GM18909 (cell line): Measurements from ENCODE around the gene ARFGAP3.

Experiments used
- ATAC-seq: cut with Tn5 transposase; IDR thresholded peaks from one replicate; pipeline ENCODE4 v1.9.1; 2021; ENCODE audit warnings: mild to moderate bottlenecking; ENCODE audit not compliant: unreplicated experiment, poor library complexity

The ARFGAP3 gene

GRCh38 chr22:42865536-42865935 lies 8.5 kb upstream of the ARFGAP3 start:
- no peak for ATAC-seq

- no peak for ATAC-seq
These were observed 6.4 kb upstream of the ARFGAP3 start for GRCh38 chr22:42863349-42863961.

GRCh38 chr22:42862045-42862734 lies 5.1 kb upstream of the ARFGAP3 start:
- no peak for ATAC-seq

DNA sequence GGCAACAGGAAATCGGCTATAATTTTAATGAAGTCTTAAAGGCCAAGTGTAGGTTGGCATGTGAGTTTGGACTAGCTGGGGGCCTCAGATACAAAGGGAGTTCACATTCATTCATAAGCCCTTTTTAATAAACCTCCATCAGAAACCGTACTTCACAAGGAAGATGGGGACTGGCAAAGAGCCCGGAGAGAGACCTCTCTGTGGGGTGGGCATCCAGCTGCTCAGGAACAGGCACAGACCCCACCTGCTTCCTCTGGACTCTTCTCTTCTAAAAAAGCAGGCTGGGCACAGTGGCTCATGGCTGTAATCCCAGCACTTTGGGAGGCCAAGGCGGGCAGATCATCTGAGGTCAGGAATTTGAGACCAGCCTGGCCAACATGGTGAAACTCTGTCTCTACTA lies 3.9 kb upstream of the ARFGAP3 start:
- ATAC-seq = no peak

DNA sequence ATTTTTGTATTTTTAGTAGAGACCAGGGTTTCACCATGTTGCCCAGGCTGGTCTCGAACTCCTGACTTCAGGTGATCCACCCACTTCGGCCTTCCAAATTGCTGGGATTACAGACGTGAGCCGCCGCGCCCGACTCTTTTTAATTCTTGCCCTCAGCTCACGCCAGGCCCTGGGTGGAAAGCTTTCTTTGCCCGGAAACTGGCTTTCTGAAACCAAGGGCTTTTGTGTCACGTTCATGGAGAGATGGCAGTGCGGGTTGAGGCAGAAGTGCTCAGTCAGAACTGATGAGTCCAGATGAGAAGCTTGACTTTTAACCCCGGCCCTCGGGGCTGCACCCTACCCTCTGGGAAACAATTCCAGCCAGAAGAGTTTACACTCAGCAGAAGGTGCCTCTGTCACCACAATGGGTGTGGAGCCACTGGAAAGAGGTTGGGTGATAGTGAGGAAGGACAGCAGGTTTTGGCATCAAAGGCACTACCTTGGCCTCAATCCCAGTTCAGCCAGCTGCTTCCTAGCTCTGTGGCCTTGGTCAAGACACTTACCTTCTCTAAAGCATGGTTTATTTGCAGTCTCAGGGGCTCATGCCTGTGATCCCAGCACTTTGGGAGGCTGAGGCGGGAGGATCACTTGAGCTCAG lies 890 bp upstream of the ARFGAP3 start:
- ATAC-seq = no peak

GRCh38 chr22:42856179-42856864 lies 751 bp downstream of the ARFGAP3 start:
- peak; percentile 27 for ATAC-seq

DNA sequence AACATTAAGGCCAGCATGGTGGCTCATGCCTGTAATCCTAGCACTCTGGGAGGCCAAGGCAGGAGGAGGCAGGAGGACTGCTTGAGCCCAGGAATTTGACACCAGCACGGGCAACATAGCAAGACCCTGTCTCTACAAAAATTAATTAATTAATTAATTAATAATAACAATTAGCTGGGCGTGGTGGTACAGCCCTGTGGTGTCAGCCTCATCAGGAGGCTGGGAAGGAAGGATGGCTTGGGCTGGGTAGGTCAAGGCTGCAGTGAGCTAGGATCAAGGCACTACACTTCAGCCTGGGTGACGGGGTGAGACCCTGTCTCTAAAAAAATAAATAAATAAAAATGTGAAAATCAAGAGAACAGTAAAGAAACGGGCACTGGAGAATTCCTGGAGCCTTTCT lies 1.4 kb downstream of the ARFGAP3 start:
- ATAC-seq = no peak

DNA sequence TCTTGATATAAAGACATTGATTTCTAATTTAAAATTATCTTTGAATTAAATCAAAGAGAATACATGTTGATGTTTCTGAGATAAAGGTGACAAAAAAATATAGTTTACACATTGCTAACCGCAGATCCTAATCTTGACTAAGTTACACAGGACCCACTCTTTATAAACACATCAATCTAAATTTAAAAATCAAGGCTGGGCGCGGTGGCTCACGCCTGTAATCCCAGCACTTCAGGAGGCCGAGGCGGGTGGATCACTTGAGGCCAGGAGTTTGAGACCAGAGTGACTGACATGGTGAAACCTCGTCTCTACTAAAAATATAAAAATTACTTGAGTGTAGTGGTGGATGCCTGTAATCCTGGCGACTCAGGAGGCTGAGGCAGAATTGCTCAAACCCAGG lies 1.9 kb downstream of the ARFGAP3 start:
- ATAC-seq = no peak

- no peak for ATAC-seq
These were observed 8.0 kb downstream of the ARFGAP3 start for GRCh38 chr22:42848941-42849550.

DNA sequence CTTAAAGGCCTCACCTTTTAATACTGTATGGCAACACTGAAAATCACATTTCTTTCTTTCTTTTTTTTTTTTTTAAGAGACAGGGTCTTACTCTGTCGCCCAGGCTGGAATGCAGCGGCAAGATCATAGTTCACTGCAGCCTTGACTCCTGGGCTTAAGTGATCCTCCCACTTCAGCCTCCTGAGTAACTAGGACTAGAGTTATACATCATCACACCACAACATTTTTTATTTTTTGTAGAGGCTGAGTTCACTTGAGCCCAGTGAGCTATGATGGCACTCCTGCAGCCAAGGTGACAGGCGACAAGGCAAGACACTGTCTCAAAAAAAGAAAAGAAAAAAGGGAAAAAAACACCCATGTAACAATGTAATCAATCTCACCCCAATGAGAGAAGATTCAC lies 10.0 kb downstream of the ARFGAP3 start:
- ATAC-seq = no peak

DNA sequence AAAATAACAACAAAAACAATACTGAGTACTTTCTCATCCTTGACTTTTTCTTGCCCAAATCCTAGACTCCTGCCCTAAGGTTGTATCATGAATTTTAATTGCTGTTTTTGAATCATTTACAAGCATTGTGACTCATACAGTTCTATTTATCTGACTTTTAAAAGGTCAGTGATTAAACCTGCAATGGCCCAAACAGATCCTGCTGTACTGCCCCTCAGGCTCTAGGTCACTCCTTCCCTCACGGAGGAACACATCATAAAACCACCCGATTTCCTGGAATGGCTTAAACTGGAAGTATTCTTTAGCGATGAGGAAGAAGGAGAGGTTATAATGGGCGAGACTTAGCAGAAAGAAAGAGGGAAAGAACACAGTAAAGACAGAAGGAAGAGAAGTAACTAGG lies 12.3 kb downstream of the ARFGAP3 start:
- ATAC-seq = no peak

- ATAC-seq = no peak
These were observed 14.3 kb downstream of the ARFGAP3 start for GRCh38 chr22:42842658-42843370.

DNA sequence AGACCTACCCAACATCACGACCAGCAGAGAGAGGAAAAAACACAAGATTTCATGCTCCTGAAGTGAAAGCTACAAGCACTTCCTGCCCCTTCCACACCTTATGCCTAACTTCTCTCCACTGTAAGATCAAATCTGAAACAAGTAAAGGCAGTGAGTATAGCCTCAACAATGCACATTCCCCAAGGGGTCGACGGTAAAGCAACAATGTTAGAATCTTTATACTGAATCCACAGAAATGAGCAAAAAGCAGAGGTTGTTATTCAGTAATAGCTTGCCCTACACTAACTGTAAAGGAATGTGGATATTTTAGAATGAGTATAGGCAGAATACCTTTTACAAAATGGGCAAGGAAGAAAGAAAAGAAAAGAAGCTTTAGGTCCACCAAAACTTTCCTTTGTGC lies 15.6 kb downstream of the ARFGAP3 start:
- no peak for ATAC-seq

GRCh38 chr22:42837556-42837955 lies 19.5 kb downstream of the ARFGAP3 start:
- ATAC-seq = no peak

DNA sequence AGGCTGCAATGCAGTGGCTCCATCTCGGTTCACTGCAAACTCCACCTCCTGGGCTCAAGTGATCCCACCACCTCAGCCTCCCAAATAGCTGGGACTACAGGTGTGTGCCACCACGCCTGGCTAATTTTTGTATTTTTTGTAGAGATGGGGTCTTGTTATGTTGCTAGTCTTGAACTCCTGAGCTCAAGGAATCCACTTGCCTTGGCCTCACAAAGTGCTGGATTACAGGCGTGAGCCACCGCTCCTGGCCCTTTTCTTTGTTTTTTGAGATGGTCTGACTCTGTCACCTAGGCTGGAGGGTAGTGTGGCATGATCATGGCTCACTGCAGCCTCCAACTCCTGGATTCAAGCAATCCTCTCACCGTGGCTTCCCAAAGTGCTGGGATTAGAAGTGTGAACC lies 21.0 kb downstream of the ARFGAP3 start:
- ATAC-seq = no peak

DNA sequence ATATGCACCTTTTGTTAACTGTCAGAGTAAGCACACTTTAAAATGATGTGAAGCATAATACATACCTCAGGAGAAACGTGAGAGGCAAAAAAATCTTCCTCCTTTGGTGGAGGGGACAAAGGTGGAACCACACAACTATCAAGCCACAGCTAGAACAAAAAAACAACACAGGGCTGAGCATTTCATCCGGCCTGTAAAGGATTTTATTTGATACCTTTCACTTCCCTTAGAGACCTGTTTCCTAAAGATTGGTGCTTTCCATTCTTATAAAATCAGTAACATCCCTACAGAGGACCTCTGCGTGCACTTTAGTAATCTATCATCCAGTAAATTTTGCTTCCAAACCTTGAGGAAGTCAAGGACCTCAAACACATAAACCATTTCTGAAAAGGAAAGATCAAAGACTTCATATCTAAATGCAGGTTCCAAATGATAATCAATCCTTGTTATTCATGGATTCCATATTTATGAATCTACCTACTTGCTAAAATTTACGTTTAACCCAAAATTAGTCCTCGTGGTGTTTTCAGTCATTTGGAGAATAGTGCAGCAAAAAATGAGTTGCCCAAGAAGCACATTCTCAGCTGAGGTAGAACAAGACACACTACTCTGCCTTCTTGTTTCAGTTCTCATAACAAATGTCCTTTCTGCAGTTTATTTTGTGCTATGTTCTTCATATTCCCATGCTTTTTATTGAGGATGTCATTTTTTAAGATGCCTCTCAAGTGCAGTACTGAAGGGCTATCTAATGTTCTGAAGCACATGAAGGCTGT lies 22.7 kb downstream of the ARFGAP3 start:
- ATAC-seq = no peak

DNA sequence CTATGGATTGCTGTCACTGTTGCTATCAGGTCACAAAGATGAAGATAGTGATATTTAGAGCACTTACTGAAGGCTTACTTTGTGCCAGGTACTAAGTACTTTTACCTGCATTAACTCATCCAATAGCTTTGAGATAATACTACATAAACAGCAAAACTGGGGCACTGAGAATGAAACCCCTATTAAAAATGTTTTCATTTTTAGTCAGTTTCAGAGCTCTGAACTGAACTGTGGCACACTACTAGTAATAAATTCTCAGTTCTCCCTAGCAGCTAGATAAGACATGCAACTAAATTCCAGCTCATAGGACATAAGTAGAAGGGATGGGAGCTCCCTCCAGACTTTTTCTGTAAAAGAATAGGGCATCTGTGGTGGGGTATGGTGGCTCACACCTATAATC lies 24.0 kb downstream of the ARFGAP3 start:
- no peak for ATAC-seq

- ATAC-seq = no peak
These were observed 25.4 kb downstream of the ARFGAP3 start for GRCh38 chr22:42831712-42832111.

GRCh38 chr22:42830161-42830560 lies 26.9 kb downstream of the ARFGAP3 start:
- no peak for ATAC-seq
